GM12874 (cell line): ENCODE results near the gene PLB1.

Source experiments
- CTCF ChIP-seq: IDR thresholded peaks from 2 replicates; pipeline ENCODE4 v1.5.1; 2011; ENCODE audit warnings: low read depth, mild to moderate bottlenecking, control low read depth, low read length, moderate library complexity; ENCODE audit not compliant: insufficient read depth

Gene PLB1

DNA sequence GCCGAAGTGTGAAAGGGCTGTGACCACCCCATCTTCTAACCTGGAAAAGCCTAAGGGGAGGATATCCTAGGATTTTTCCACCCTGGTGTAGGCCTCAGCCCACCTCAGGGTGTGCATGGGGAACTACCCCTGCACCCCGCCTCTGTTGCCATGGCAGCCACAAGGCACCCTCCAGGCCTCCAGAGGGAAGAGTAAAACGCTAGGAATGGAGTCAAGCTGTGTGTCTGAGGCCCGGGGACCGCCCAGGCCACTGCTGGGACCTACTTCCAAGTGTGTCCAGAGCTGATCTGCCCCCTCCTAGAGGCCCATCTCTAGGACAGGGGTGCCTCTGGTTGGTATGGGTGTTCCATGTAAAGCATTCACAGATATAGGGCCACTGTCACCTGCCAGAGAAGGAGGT, 86.7 kb downstream of the PLB1 start:
- TF ChIP-seq CTCF: no peak

- TF ChIP-seq CTCF: no peak
Measured at GRCh38 chr2:28583899-28584553, 88.2 kb downstream of the PLB1 start.

GRCh38 chr2:28586867-28587266, 91.0 kb downstream of the PLB1 start:
- TF ChIP-seq CTCF: no peak

GRCh38 chr2:28587526-28588291, 91.8 kb downstream of the PLB1 start:
- no peak for TF ChIP-seq CTCF

DNA sequence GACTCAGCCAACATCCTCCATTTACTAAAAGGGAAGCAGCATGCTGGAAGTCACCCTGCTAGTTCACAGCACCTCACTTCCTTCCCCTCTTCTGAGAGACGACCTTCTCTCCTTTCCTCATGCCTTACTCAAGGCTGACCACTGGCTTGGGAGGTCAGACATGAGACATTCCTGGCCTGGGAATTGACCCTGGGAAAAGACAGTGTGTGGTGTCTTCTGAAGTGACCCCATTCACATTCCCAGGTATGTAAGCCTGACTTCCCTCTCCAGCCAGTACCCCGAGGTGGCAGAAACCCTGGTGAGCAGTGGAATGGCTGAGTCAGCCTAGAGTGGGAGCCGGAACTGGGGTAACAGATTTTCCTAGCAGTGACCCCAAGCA, 92.4 kb downstream of the PLB1 start:
- no peak for TF ChIP-seq CTCF

GRCh38 chr2:28589746-28590463, 94.0 kb downstream of the PLB1 start:
- TF ChIP-seq CTCF: no peak

DNA sequence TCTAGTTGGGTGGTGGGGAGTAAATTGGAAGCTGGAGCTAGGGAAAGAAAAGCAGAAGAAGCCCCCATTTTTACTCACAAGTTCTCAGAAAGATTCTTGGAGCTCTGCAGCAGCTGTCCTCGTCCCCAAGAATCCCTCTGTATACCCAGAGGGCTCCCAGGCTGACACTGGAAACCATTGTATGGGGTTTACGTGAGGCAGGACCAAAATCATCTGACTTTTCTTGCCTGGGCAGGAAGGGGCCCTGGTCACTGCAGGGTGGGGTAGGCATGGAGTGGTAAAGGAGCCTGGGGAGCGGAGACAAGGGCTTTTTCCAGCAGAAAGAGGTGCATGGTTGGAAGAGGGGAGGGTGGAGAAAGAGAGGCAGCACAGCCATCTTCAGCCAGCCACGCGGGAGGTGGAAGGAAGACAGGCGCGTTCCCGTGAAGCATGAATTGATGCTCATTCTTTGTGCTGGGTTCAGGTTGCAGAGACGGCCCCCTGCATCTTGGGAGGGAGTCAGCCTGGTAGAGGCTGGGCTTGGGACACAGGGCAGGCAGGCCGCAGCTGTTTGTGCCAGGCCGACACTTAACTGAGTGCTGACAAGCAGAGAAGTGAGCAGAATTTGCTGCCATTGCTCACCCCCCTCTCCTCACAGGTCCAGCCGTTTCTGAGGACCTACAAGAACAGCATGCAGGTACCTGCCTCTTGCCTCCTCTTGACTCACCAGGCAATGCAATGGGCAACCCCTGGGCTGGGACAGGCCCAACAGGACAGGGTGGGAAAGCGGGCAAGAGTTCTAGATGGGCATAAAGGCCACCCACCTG, 94.8 kb downstream of the PLB1 start:
- TF ChIP-seq CTCF: no peak
